SU-DHL-6 (cell line): ENCODE data around the gene KSR1.

ENCODE experiments used
- H2AFZ ChIP-seq: fragments of 200-600 bp; sonication (generic); 2 replicates; pipeline ENCODE4 v1.6.1; 2014; ENCODE audit warnings: low read depth, mild to moderate bottlenecking, moderate library complexity, mixed read lengths, antibody characterized with exemption, low read length; ENCODE audit not compliant: severe bottlenecking
- H3F3A ChIP-seq: fragments of 200-600 bp; shearing (Covaris generic); 2 replicates; pipeline ENCODE4 v1.6.0; 2016; ENCODE audit warnings: antibody characterized with exemption, mild to moderate bottlenecking; ENCODE audit not compliant: insufficient read depth
- H3K27ac ChIP-seq: fragments of 200-600 bp; sonication (generic); 2 replicates; pipeline ENCODE4 v1.5.1; 2016; ENCODE audit warnings: low read depth, mild to moderate bottlenecking, low read length, moderate library complexity, mixed read lengths
- H3K27me3 ChIP-seq: fragments of 200-600 bp; sonication (generic), shearing (Covaris generic); 2 replicates; pipeline ENCODE4 v1.6.0; 2014; ENCODE audit warnings: mild to moderate bottlenecking, low read length
- H3K36me3 ChIP-seq: fragments of 200-600 bp; sonication (generic); 2 replicates; pipeline ENCODE4 v1.6.1; 2014; ENCODE audit warnings: mild to moderate bottlenecking, low read length, mixed read lengths
- H3K4me2 ChIP-seq: fragments of 300-600, 200-600 bp; shearing (Covaris generic), sonication (generic); 2 replicates; pipeline ENCODE4 v1.6.0; 2014; ENCODE audit warnings: low read length, low read depth, mild to moderate bottlenecking; ENCODE audit not compliant: poor library complexity, severe bottlenecking
- H3K4me3 ChIP-seq: fragments of 200-600 bp; sonication (generic); 2 replicates; pipeline ENCODE4 v1.5.1; 2014; ENCODE audit warnings: antibody characterized with exemption, low read length, mild to moderate bottlenecking, mixed read lengths; ENCODE audit not compliant: insufficient read depth, poor library complexity, severe bottlenecking
- H3K79me2 ChIP-seq: fragments of 200-600 bp; sonication (generic); 2 replicates; pipeline ENCODE4 v1.6.1; 2014; ENCODE audit warnings: mild to moderate bottlenecking, low read length, moderate library complexity; ENCODE audit not compliant: insufficient read depth
- H3K9ac ChIP-seq: fragments of 200-600 bp; sonication (generic); 2 replicates; pipeline ENCODE4 v1.7.0; 2014; ENCODE audit warnings: mild to moderate bottlenecking, low read length
- H3K9me2 ChIP-seq: fragments of 200-600 bp; sonication (generic); replicated peaks from 2 replicates; pipeline ENCODE4 v1.6.1; 2014; ENCODE audit warnings: low read length; ENCODE audit not compliant: insufficient read depth
- H3K9me3 ChIP-seq: fragments of 200-600 bp; sonication (generic); 2 replicates; pipeline ENCODE4 v1.6.1; 2014; ENCODE audit warnings: low read length, mixed read lengths; ENCODE audit not compliant: insufficient read depth
- H4K20me1 ChIP-seq: fragments of 200-600 bp; sonication (generic); 2 replicates; pipeline ENCODE4 v1.6.1; 2014; ENCODE audit warnings: low read depth, mild to moderate bottlenecking, antibody characterized with exemption, low read length, moderate library complexity, mixed read lengths
- EZH2phosphoT487 ChIP-seq: fragments of 200-600 bp; sonication (generic), shearing (Covaris generic); conservative IDR thresholded peaks from 2 replicates; pipeline ENCODE4 v1.6.1; 2018; ENCODE audit warnings: mild to moderate bottlenecking, antibody characterized with exemption, low read length, moderate library complexity, mixed read lengths
- TF ChIP-seq, protein P1 (sequence below): fragments of 200-600 bp; sonication (generic); IDR thresholded peaks from one replicate; pipeline ENCODE4 v1.5.1; 2017; ENCODE audit warnings: antibody characterized with exemption, mild to moderate bottlenecking, low read length, moderate library complexity; ENCODE audit not compliant: insufficient read depth, poor library complexity, severe bottlenecking

KSR1 gene

DNA sequence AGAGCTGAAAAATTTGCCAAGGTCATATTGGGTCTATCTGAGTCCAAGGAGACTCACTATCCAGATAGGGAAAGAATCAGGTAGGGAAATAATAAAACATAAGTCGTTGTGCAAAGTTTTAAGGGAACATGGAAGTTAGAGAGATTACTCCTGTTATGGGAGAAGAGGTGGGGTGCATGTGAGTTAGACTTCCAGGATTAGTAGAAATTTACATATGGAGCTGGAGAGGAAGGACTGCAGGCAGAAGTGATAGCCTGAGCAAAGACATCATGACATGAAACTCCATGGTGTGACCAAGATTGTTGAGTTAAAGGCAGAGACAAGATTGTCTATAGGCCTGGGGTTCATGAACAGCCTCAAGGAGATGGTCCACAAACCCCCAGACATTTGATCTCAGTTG lies 5.8 kb upstream of the KSR1 start:
- no peaks in the 10 kb centered on the region for H4K20me1 ChIP-seq
- H3K79me2 ChIP-seq = no peaks in the 10 kb centered on the region
- 0 out of 2 replicates have a peak, but pooled peaks cover 3% of the 10 kb centered on the region for H3F3A ChIP-seq
- H3K4me2 ChIP-seq = no peak overlapping the region
- H3K36me3 ChIP-seq = no peaks in the 10 kb centered on the region
- no peak overlapping the region for H3K9ac ChIP-seq
- H3K9me3 ChIP-seq = no peaks in the 10 kb centered on the region
- H3K9me2 ChIP-seq = no peaks in the 10 kb centered on the region
- H3K27me3 ChIP-seq = no peaks in the 10 kb centered on the region
- H2AFZ ChIP-seq = no peak overlapping the region
- no peak overlapping the region for H3K4me3 ChIP-seq
- H3K27ac ChIP-seq = no peak overlapping the region
- TF ChIP-seq, protein P1, sequence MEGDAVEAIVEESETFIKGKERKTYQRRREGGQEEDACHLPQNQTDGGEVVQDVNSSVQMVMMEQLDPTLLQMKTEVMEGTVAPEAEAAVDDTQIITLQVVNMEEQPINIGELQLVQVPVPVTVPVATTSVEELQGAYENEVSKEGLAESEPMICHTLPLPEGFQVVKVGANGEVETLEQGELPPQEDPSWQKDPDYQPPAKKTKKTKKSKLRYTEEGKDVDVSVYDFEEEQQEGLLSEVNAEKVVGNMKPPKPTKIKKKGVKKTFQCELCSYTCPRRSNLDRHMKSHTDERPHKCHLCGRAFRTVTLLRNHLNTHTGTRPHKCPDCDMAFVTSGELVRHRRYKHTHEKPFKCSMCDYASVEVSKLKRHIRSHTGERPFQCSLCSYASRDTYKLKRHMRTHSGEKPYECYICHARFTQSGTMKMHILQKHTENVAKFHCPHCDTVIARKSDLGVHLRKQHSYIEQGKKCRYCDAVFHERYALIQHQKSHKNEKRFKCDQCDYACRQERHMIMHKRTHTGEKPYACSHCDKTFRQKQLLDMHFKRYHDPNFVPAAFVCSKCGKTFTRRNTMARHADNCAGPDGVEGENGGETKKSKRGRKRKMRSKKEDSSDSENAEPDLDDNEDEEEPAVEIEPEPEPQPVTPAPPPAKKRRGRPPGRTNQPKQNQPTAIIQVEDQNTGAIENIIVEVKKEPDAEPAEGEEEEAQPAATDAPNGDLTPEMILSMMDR = no peak
- TF ChIP-seq EZH2phosphoT487 = no peak

DNA sequence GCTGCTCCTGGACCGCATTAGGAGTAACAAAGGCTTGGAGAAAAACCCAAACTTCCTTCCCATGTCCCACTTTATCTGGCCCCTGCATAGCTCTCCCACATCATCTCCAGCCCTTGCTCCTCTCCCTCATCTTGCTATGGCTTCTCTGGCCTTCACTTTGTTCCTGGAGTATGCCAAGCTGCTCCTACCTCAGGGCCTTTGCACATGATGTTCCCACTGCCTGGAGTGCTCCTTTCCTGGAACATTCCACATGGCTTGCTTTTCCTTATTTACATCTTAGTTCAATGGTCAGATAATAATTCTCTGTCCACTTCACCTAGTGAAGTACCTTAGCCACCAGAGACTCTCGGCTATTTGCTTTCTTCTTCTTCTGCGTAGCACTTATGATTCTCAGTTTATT lies 4.3 kb upstream of the KSR1 start:
- Histone ChIP-seq H3K79me2 (no peaks in the 10 kb centered on the region), H4K20me1 (no peaks in the 10 kb centered on the region), H3K9me2 (no peaks in the 10 kb centered on the region), H3K36me3 (no peaks in the 10 kb centered on the region), H2AFZ (no peak overlapping the region), H3K27ac (no peak overlapping the region), H3K4me3 (no peak overlapping the region), H3K27me3 (no peaks in the 10 kb centered on the region), H3K9me3 (no peaks in the 10 kb centered on the region), H3K4me2 (no peak overlapping the region), H3F3A (peaks cover 7% of the 10 kb centered on the region; the same call in 1 of the 2 replicates), H3K9ac (no peak overlapping the region)
- TF ChIP-seq, protein P1 = no peak
- no peak for TF ChIP-seq EZH2phosphoT487

DNA sequence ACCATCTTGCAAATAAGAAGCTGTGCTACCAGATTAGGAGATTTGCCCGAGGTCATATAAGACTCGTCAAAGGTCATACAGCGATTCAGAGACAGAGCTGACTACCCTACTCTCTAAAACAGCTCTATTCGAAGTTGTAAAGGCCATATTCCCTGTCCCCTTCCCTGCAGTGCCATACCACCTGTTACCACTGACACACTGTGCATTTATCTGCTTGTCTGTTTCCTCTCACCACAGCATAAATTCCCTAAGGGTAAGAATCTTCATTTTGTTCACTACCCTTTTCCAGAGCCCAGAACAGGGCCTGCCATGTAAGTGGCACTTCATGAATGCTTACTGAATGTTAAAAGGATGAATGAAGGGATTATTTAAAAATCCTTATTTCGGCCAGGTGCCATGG lies 3.4 kb upstream of the KSR1 start:
- no peak for TF ChIP-seq EZH2phosphoT487
- H2AFZ ChIP-seq = no peak overlapping the region
- H3K27me3 ChIP-seq = no peaks in the 10 kb centered on the region
- H3F3A ChIP-seq = peaks cover 7% of the 10 kb centered on the region; the same call in 1 of the 2 replicates
- H3K4me3 ChIP-seq = no peak overlapping the region
- no peaks in the 10 kb centered on the region for H3K9me2 ChIP-seq
- H3K9me3 ChIP-seq = no peaks in the 10 kb centered on the region
- H3K36me3 ChIP-seq = no peaks in the 10 kb centered on the region
- H3K9ac ChIP-seq = no peak overlapping the region
- H3K27ac ChIP-seq = no peak overlapping the region
- no peaks in the 10 kb centered on the region for H3K79me2 ChIP-seq
- no peaks in the 10 kb centered on the region for H4K20me1 ChIP-seq
- no peak overlapping the region for H3K4me2 ChIP-seq

DNA sequence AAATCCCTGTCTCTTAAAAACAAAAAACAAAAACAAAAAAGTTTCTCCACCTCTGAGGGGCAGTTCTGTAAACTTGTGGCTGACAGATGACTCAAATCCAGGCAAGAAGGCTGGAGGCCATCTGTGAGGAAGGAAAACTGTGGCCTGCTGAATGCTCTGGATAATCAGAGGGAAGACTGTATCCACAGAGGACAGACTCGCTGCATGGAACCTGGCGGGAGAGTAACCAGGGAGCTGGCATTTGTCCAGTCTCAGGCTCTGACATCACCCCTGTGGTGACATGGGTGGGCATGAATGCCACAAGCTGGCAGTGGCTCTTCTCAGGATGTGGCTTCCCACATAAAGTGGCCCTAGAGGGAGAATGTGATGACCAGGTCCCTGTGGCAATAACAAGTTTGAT lies 2.8 kb upstream of the KSR1 start:
- H3F3A ChIP-seq = peaks cover 7% of the 10 kb centered on the region; the same call in 1 of the 2 replicates
- no peaks in the 10 kb centered on the region for H3K9me3 ChIP-seq
- no peak overlapping the region for H3K27ac ChIP-seq
- TF ChIP-seq EZH2phosphoT487 = no peak
- TF ChIP-seq, protein P1 = no peak
- no peaks in the 10 kb centered on the region for H4K20me1 ChIP-seq
- H3K4me3 ChIP-seq = no peak overlapping the region
- H2AFZ ChIP-seq = no peak overlapping the region
- H3K4me2 ChIP-seq = no peak overlapping the region
- H3K27me3 ChIP-seq = no peaks in the 10 kb centered on the region
- no peaks in the 10 kb centered on the region for H3K9me2 ChIP-seq
- H3K9ac ChIP-seq = no peak overlapping the region
- H3K36me3 ChIP-seq = no peaks in the 10 kb centered on the region
- no peaks in the 10 kb centered on the region for H3K79me2 ChIP-seq
